ENCODE data around the gene GFER. TPM values are rescaled to one million over a fixed set of nuclear protein-coding genes. Genes with fewer than 3 reads are reported as not detected.
A peak's percentile ranks its signal among the peaks of the same experiment; 100 is the strongest.

The GFER gene
- total and polyA plus RNA-seq, 9 of the 15 experiments (the other 6 are each of a cell fraction or from before 2014, with no cell fraction given) = 4.3 to 53.7 (median 19.8) TPM

DNA sequence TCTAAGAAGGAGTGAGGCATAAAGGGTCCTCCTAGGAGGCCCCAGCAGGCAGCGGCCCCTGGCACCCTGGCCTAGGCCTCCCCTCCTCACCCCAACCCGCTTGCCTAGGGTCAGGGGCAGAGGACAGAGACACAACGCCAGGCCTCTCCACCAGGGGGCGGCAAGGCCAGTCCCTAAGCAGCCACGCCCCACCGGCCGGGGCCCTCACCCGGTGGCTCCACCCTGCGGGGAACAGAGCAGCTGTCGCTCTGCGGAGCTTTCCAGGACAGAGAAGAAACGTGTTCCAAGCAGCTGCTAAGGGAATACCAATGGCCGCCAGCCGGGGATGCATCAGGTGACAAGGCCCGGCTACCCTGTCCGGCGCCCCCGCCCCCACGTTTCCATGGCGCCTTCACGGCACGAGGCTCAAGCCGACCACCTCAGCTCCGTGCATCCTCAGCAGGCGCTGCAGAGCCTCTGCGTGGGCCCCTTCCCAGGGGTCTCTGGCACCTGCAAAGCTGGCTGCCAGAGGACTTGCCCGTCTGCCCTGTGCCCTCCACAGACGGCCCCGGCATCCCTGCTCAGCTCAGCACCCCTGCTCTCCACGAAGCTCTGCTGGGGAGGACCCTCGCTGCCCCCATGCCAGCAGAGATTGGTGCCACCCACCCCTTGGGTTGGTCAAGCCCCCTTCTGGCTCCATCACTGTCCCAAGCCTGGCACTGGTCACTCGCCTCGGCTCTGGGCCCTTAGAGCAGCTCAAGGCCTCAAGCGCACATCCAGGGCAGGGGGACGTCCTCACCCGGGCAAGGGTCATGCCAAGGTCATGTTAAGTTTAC, 20.0 kb downstream of the GFER start (continued):
- TF ChIP-seq TCF7 (IDR thresholded peaks at IDR 0.05; ENCODE audit: borderline replicate concordance) = peak; percentile 59; the same call in 1 of the 2 replicates
- no peak for TF ChIP-seq ZNF431 (CRISPR knock-in tag; IDR thresholded peaks at IDR 0.05)
- TF ChIP-seq DACH1 (IDR thresholded peaks at IDR 0.05; ENCODE audit: partially characterized antibody) = peak; percentile 78
- no peak for TF ChIP-seq CHD1 (IDR thresholded peaks at IDR 0.05; ENCODE audit: low read length)
- TF ChIP-seq MAFK (IDR thresholded peaks at IDR 0.05; ENCODE audit: low read length) = no peak
- peak; percentile 81 for TF ChIP-seq RB1 (IDR thresholded peaks at IDR 0.05; ENCODE audit: low read depth)
- 0 out of 2 replicates have a peak, but pooled peaks have one; percentile 35 for TF ChIP-seq ZNF384 (IDR thresholded peaks at IDR 0.05; ENCODE audit: low read depth, low read length)
- TF ChIP-seq NCOA1 (IDR thresholded peaks at IDR 0.05; ENCODE audit: low read depth) = no peak
- TF ChIP-seq, protein P1, sequence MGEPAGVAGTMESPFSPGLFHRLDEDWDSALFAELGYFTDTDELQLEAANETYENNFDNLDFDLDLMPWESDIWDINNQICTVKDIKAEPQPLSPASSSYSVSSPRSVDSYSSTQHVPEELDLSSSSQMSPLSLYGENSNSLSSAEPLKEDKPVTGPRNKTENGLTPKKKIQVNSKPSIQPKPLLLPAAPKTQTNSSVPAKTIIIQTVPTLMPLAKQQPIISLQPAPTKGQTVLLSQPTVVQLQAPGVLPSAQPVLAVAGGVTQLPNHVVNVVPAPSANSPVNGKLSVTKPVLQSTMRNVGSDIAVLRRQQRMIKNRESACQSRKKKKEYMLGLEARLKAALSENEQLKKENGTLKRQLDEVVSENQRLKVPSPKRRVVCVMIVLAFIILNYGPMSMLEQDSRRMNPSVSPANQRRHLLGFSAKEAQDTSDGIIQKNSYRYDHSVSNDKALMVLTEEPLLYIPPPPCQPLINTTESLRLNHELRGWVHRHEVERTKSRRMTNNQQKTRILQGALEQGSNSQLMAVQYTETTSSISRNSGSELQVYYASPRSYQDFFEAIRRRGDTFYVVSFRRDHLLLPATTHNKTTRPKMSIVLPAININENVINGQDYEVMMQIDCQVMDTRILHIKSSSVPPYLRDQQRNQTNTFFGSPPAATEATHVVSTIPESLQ (CRISPR knock-in tag; IDR thresholded peaks at IDR 0.05) = no peak
- peak; percentile 60 for TF ChIP-seq SAP30 (IDR thresholded peaks at IDR 0.05; ENCODE audit: borderline replicate concordance, insufficient read depth, low read depth, low read length, poor library complexity, severe bottlenecking)
- TF ChIP-seq, protein P2, sequence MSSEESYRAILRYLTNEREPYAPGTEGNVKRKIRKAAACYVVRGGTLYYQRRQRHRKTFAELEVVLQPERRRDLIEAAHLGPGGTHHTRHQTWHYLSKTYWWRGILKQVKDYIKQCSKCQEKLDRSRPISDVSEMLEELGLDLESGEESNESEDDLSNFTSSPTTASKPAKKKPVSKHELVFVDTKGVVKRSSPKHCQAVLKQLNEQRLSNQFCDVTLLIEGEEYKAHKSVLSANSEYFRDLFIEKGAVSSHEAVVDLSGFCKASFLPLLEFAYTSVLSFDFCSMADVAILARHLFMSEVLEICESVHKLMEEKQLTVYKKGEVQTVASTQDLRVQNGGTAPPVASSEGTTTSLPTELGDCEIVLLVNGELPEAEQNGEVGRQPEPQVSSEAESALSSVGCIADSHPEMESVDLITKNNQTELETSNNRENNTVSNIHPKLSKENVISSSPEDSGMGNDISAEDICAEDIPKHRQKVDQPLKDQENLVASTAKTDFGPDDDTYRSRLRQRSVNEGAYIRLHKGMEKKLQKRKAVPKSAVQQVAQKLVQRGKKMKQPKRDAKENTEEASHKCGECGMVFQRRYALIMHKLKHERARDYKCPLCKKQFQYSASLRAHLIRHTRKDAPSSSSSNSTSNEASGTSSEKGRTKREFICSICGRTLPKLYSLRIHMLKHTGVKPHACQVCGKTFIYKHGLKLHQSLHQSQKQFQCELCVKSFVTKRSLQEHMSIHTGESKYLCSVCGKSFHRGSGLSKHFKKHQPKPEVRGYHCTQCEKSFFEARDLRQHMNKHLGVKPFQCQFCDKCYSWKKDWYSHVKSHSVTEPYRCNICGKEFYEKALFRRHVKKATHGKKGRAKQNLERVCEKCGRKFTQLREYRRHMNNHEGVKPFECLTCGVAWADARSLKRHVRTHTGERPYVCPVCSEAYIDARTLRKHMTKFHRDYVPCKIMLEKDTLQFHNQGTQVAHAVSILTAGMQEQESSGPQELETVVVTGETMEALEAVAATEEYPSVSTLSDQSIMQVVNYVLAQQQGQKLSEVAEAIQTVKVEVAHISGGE (CRISPR knock-in tag; IDR thresholded peaks at IDR 0.05) = no peak
- TF ChIP-seq TCF3 (CRISPR knock-in tag; IDR thresholded peaks at IDR 0.05) = no peak; the same call in 1 of the 2 replicates
- no peak for TF ChIP-seq POU5F1 (IDR thresholded peaks at IDR 0.05; ENCODE audit: borderline replicate concordance, low read depth, low read length, partially characterized antibody)
- TF ChIP-seq DDX20 (tag; IDR thresholded peaks at IDR 0.05; ENCODE audit: low read depth) = no peak
- no peak for TF ChIP-seq NFXL1 (CRISPR knock-in tag; IDR thresholded peaks at IDR 0.05)
- TF ChIP-seq, protein P3, sequence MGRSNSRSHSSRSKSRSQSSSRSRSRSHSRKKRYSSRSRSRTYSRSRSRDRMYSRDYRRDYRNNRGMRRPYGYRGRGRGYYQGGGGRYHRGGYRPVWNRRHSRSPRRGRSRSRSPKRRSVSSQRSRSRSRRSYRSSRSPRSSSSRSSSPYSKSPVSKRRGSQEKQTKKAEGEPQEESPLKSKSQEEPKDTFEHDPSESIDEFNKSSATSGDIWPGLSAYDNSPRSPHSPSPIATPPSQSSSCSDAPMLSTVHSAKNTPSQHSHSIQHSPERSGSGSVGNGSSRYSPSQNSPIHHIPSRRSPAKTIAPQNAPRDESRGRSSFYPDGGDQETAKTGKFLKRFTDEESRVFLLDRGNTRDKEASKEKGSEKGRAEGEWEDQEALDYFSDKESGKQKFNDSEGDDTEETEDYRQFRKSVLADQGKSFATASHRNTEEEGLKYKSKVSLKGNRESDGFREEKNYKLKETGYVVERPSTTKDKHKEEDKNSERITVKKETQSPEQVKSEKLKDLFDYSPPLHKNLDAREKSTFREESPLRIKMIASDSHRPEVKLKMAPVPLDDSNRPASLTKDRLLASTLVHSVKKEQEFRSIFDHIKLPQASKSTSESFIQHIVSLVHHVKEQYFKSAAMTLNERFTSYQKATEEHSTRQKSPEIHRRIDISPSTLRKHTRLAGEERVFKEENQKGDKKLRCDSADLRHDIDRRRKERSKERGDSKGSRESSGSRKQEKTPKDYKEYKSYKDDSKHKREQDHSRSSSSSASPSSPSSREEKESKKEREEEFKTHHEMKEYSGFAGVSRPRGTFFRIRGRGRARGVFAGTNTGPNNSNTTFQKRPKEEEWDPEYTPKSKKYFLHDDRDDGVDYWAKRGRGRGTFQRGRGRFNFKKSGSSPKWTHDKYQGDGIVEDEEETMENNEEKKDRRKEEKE (IDR thresholded peaks at IDR 0.05; ENCODE audit: borderline replicate concordance in 1 of 2, control insufficient read depth in 1 of 2, low read depth in 2 of 2, low read length in 1 of 2) = no peak
- peak; percentile 25; the same call in 1 of the 2 replicates for TF ChIP-seq ARID1B (IDR thresholded peaks at IDR 0.05)
